ENCODE results near the gene MED27.

The MED27 gene

GRCh38 chr9:131880833-131881583 is 198.7 kb downstream of the MED27 start:
- Histone ChIP-seq H3K9me3 (ENCODE audit: insufficient read depth, low read depth, low read length) (no peaks in the 10 kb centered on the region), H2AFZ (ENCODE audit: low read length) (no peak overlapping the region), H3K36me3 (ENCODE audit: insufficient read depth, low read length) (no peaks in the 10 kb centered on the region; the same call in 1 of the 2 replicates), H3K79me2 (ENCODE audit: insufficient read depth, low read length) (no peaks in the 10 kb centered on the region), H3K4me2 (ENCODE audit: low read depth, low read length, poor library complexity, severe bottlenecking) (no peak overlapping the region), H3K4me3 (ENCODE audit: low read length, poor library complexity, severe bottlenecking) (no peak overlapping the region), H3K9me2 (replicated peaks; ENCODE audit: low read depth, low read length) (no peaks in the 10 kb centered on the region), H4K20me1 (ENCODE audit: insufficient read depth, low read length, poor library complexity, severe bottlenecking) (no peaks in the 10 kb centered on the region), H3K9ac (ENCODE audit: low read depth, low read length, poor library complexity, severe bottlenecking) (no peak overlapping the region), H3K27me3 (ENCODE audit: insufficient read depth, low read length, poor library complexity, severe bottlenecking) (no peaks in the 10 kb centered on the region), H3K4me1 (ENCODE audit: insufficient read depth, low read length, poor library complexity, severe bottlenecking) (peaks cover 10% of the 10 kb centered on the region), H3F3A (ENCODE audit: low read depth) (no peaks in the 10 kb centered on the region)
- TF ChIP-seq EZH2phosphoT487 (IDR thresholded peaks at IDR 0.05; ENCODE audit: borderline replicate concordance) (no peak), CTCF (conservative IDR thresholded peaks at IDR 0.05; ENCODE audit: low read length) (no peak)

GRCh38 chr9:131879911-131880290 is 199.8 kb downstream of the MED27 start:
- Histone ChIP-seq H3K4me3 (ENCODE audit: low read length, poor library complexity, severe bottlenecking) (no peak overlapping the region), H3K9me3 (ENCODE audit: insufficient read depth, low read depth, low read length) (no peaks in the 10 kb centered on the region), H3K27me3 (ENCODE audit: insufficient read depth, low read length, poor library complexity, severe bottlenecking) (no peaks in the 10 kb centered on the region), H4K20me1 (ENCODE audit: insufficient read depth, low read length, poor library complexity, severe bottlenecking) (no peaks in the 10 kb centered on the region), H3K9ac (ENCODE audit: low read depth, low read length, poor library complexity, severe bottlenecking) (no peak overlapping the region), H3K4me2 (ENCODE audit: low read depth, low read length, poor library complexity, severe bottlenecking) (no peak overlapping the region), H2AFZ (ENCODE audit: low read length) (no peak overlapping the region), H3K4me1 (ENCODE audit: insufficient read depth, low read length, poor library complexity, severe bottlenecking) (peaks cover 13% of the 10 kb centered on the region), H3F3A (ENCODE audit: low read depth) (no peaks in the 10 kb centered on the region), H3K79me2 (ENCODE audit: insufficient read depth, low read length) (no peaks in the 10 kb centered on the region), H3K36me3 (ENCODE audit: insufficient read depth, low read length) (no peaks in the 10 kb centered on the region; the same call in 1 of the 2 replicates), H3K9me2 (replicated peaks; ENCODE audit: low read depth, low read length) (no peaks in the 10 kb centered on the region)
- TF ChIP-seq EZH2phosphoT487 (IDR thresholded peaks at IDR 0.05; ENCODE audit: borderline replicate concordance) = no peak
- TF ChIP-seq CTCF (conservative IDR thresholded peaks at IDR 0.05; ENCODE audit: low read length) = no peak

DNA sequence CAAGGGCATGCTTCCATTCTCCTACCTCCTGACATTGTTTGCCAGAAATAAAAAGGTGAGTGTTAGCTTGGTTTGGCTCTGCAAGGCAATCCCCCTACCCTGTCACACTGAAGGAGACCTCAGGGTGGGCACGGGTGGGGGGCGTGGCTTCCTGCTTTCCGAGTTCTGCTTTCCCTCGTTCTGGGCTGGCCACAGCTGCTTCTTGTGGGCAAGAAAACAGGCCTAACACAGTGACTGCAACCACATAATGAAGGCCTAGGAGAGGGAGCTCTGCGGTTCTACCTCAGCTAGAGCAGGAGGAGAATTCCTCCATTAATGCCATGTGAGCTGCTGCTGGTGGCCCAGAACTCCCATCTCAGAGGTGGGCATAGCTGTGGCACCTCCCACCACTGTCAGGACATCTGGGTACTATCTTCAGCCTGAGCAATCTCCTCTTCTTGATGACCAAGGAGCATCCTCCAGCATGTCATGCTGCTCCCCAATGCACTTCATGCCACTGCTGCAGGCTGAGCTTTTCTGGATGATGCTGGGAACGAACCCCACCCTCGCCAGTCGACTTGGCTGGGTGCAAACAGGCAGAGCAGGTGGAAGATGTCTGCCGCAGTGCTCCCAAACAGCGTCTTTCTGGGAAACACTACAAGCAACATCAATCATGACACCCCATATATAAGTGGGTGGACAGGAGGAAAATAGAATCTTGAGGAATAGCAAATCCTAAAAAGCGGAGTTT is 200.3 kb downstream of the MED27 start:
- Histone ChIP-seq H3F3A (ENCODE audit: low read depth) (no peaks in the 10 kb centered on the region), H3K79me2 (ENCODE audit: insufficient read depth, low read length) (no peaks in the 10 kb centered on the region), H3K9me3 (ENCODE audit: insufficient read depth, low read depth, low read length) (no peaks in the 10 kb centered on the region), H3K4me3 (ENCODE audit: low read length, poor library complexity, severe bottlenecking) (no peak overlapping the region), H3K9me2 (replicated peaks; ENCODE audit: low read depth, low read length) (no peaks in the 10 kb centered on the region), H3K4me2 (ENCODE audit: low read depth, low read length, poor library complexity, severe bottlenecking) (no peak overlapping the region), H3K9ac (ENCODE audit: low read depth, low read length, poor library complexity, severe bottlenecking) (no peak overlapping the region), H3K27me3 (ENCODE audit: insufficient read depth, low read length, poor library complexity, severe bottlenecking) (no peaks in the 10 kb centered on the region), H4K20me1 (ENCODE audit: insufficient read depth, low read length, poor library complexity, severe bottlenecking) (no peaks in the 10 kb centered on the region), H2AFZ (ENCODE audit: low read length) (no peak overlapping the region), H3K4me1 (ENCODE audit: insufficient read depth, low read length, poor library complexity, severe bottlenecking) (peaks cover 13% of the 10 kb centered on the region), H3K36me3 (ENCODE audit: insufficient read depth, low read length) (no peaks in the 10 kb centered on the region; the same call in 1 of the 2 replicates)
- no peak for TF ChIP-seq CTCF (conservative IDR thresholded peaks at IDR 0.05; ENCODE audit: low read length)
- no peak for TF ChIP-seq EZH2phosphoT487 (IDR thresholded peaks at IDR 0.05; ENCODE audit: borderline replicate concordance)
